ENCODE measurements around the gene PHOSPHO2. TPM values are rescaled to one million over a fixed set of nuclear protein-coding genes. Genes with fewer than 3 reads are reported as not detected.
"Not testable (repeated sequence)": the region's sequence is repeated elsewhere in the genome, so short reads cannot be mapped to it uniquely, and the experiment has no call there.

The PHOSPHO2 gene
- total RNA-seq, 2 donors from 2014 or later: 5.3 to 7.0 TPM

GRCh38 chr2:169683425-169684134 lies 10.7 kb upstream of the PHOSPHO2 start:
- intact Hi-C loops (cut with DNase I): no loop called here
- no peak for DNase-seq
- no peaks in the 10 kb centered on the region for H3K4me1 ChIP-seq
- H3K9ac ChIP-seq (ENCODE audit: low read depth in 2 of 2, low read length in 2 of 2): no peak overlapping the region
- no peak overlapping the region for H3K27ac ChIP-seq
- no peaks in the 10 kb centered on the region for H3K27me3 ChIP-seq
- no peak overlapping the region for H3K4me3 ChIP-seq
- H3K9me3 ChIP-seq: no peaks in the 10 kb centered on the region
- no peaks in the 10 kb centered on the region for H3K36me3 ChIP-seq
- TF ChIP-seq CTCF (IDR thresholded peaks at IDR 0.05): no peak

- intact Hi-C loops (cut with DNase I): no loop called here
- Histone ChIP-seq H3K27ac (no peak overlapping the region), H3K4me1 (no peaks in the 10 kb centered on the region), H3K9ac (ENCODE audit: low read depth in 2 of 2, low read length in 2 of 2) (no peak overlapping the region), H3K36me3 (no peaks in the 10 kb centered on the region), H3K9me3 (no peaks in the 10 kb centered on the region), H3K4me3 (no peak overlapping the region), H3K27me3 (no peaks in the 10 kb centered on the region)
- no peak for TF ChIP-seq CTCF (IDR thresholded peaks at IDR 0.05)
- DNase-seq: no peak
Measured at GRCh38 chr2:169684135-169684565, 10.1 kb upstream of the PHOSPHO2 start.

- H3K9me3 ChIP-seq; H3K27ac ChIP-seq; H3K36me3 ChIP-seq; H3K4me3 ChIP-seq; intact Hi-C loops (cut with DNase I); H3K4me1 ChIP-seq; DNase-seq; H3K27me3 ChIP-seq; H3K9ac ChIP-seq (ENCODE audit: low read depth in 2 of 2, low read length in 2 of 2): not testable (repeated sequence)
Measured at GRCh38 chr2:169684712-169685111, 9.6 kb upstream of the PHOSPHO2 start.

- H3K36me3 ChIP-seq; H3K9ac ChIP-seq (ENCODE audit: low read depth in 2 of 2, low read length in 2 of 2); DNase-seq; intact Hi-C loops (cut with DNase I); H3K4me3 ChIP-seq; H3K9me3 ChIP-seq; H3K4me1 ChIP-seq; H3K27ac ChIP-seq; H3K27me3 ChIP-seq: not testable (repeated sequence)
Measured at GRCh38 chr2:169686825-169687224, 7.4 kb upstream of the PHOSPHO2 start.

GRCh38 chr2:169687943-169688342 lies 6.3 kb upstream of the PHOSPHO2 start:
- H3K9me3 ChIP-seq; H3K36me3 ChIP-seq; H3K27ac ChIP-seq; H3K4me3 ChIP-seq; H3K4me1 ChIP-seq; H3K27me3 ChIP-seq; intact Hi-C loops (cut with DNase I); H3K9ac ChIP-seq (ENCODE audit: low read depth in 2 of 2, low read length in 2 of 2); DNase-seq: not testable (repeated sequence)

GRCh38 chr2:169690958-169691357 lies 3.3 kb upstream of the PHOSPHO2 start:
- Histone ChIP-seq H3K9ac (ENCODE audit: low read depth in 2 of 2, low read length in 2 of 2) (no peak overlapping the region), H3K27me3 (no peaks in the 10 kb centered on the region), H3K4me3 (no peak overlapping the region), H3K4me1 (peaks cover 4% of the 10 kb centered on the region), H3K27ac (no peak overlapping the region), H3K9me3 (no peaks in the 10 kb centered on the region), H3K36me3 (no peaks in the 10 kb centered on the region)
- intact Hi-C loops (cut with DNase I): no loop called here
- DNase-seq: no peak
- no peak for TF ChIP-seq CTCF (IDR thresholded peaks at IDR 0.05)

GRCh38 chr2:169692718-169693117 lies 1.6 kb upstream of the PHOSPHO2 start:
- intact Hi-C loops (cut with DNase I): no loop called here
- H3K4me1 ChIP-seq: peaks cover 4% of the 10 kb centered on the region
- DNase-seq: no peak
- no peak overlapping the region for H3K9ac ChIP-seq (ENCODE audit: low read depth in 2 of 2, low read length in 2 of 2)
- no peak overlapping the region for H3K4me3 ChIP-seq
- TF ChIP-seq CTCF (IDR thresholded peaks at IDR 0.05): no peak
- no peak overlapping the region for H3K27ac ChIP-seq
- no peaks in the 10 kb centered on the region for H3K27me3 ChIP-seq
- no peaks in the 10 kb centered on the region for H3K36me3 ChIP-seq
- no peaks in the 10 kb centered on the region for H3K9me3 ChIP-seq
